Ishikawa (cell line): ENCODE data around the gene FGGY.

Source experiments
- CEBPB ChIP-seq: IDR thresholded peaks from 2 replicates; pipeline ENCODE4 v1.6.1; 2012
- CREB1 ChIP-seq: IDR thresholded peaks from 2 replicates; pipeline ENCODE4 v1.6.1; 2012; ENCODE audit warnings: low read depth
- EGR1 ChIP-seq: IDR thresholded peaks from 2 replicates; pipeline ENCODE4 v1.6.1; 2012
- EP300 ChIP-seq: IDR thresholded peaks from 2 replicates; pipeline ENCODE4 v1.6.1; 2012; ENCODE audit warnings: borderline replicate concordance
- FOXM1 ChIP-seq: IDR thresholded peaks from 2 replicates; pipeline ENCODE4 v1.6.1; 2012; ENCODE audit warnings: low read depth, borderline replicate concordance
- NFIC ChIP-seq: IDR thresholded peaks from 2 replicates; pipeline ENCODE4 v1.6.1; 2012
- RAD21 ChIP-seq: IDR thresholded peaks from 2 replicates; pipeline ENCODE4 v1.6.1; 2012; ENCODE audit warnings: low read depth
- TAF1 ChIP-seq: IDR thresholded peaks from 2 replicates; pipeline ENCODE4 v1.6.1; 2012; ENCODE audit warnings: low read depth, mild to moderate bottlenecking
- TCF12 ChIP-seq: IDR thresholded peaks from 2 replicates; pipeline ENCODE4 v1.6.1; 2012; ENCODE audit warnings: low read depth
- TEAD4 ChIP-seq: IDR thresholded peaks from 2 replicates; pipeline ENCODE4 v1.6.1; 2012
- YY1 ChIP-seq: IDR thresholded peaks from 2 replicates; pipeline ENCODE4 v1.6.1; 2012; ENCODE audit warnings: low read depth
- ZBTB7A ChIP-seq: IDR thresholded peaks from 2 replicates; pipeline ENCODE4 v1.6.1; 2012; ENCODE audit warnings: low read depth
- TF ChIP-seq, protein P1 (sequence below): IDR thresholded peaks from 2 replicates; pipeline ENCODE4 v1.6.1; 2012
- TF ChIP-seq, protein P2 (sequence below): IDR thresholded peaks from 2 replicates; pipeline ENCODE4 v1.6.1; 2012; ENCODE audit warnings: low read depth, mild to moderate bottlenecking
- TF ChIP-seq, protein P3 (sequence below): IDR thresholded peaks from 2 replicates; pipeline ENCODE4 v1.6.1; 2012

The FGGY gene

DNA sequence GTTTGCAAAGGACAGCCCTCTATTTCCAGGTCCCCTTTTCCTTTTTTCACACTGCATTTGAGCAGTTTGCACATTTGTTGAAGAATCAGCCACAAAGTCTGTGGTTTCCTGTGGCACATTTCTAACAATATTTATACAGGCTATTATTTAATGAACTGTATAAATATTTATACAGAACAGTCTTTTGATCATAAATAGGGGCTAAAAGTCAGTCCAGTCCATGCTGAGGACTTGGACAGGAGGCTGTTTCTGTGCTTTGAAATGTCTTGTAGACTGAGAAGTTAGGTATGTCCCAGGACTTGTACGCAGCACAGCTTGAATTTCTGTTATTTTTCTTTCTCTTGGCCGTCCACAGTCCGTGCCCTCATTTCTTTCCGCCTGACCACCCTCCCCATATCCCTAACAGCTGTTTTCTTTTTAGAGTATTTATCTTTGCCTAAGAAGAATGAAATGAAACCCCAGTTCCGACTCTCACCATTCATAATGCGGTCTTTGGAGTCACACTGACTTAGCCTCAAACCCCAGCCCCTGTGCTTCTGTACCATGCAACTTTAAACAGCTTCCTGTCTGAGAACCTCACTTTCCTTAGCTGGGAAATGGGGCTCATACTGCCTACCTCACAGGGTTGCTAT lies 19.7 kb downstream of the FGGY start:
- TF ChIP-seq, protein P1, sequence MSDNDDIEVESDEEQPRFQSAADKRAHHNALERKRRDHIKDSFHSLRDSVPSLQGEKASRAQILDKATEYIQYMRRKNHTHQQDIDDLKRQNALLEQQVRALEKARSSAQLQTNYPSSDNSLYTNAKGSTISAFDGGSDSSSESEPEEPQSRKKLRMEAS: no peak
- TF ChIP-seq NFIC (no peak), CREB1 (no peak), TAF1 (no peak), EGR1 (no peak), FOXM1 (no peak), EP300 (no peak), ZBTB7A (no peak), CEBPB (no peak), RAD21 (no peak), TCF12 (no peak), YY1 (no peak), TEAD4 (no peak)
- TF ChIP-seq, protein P2, sequence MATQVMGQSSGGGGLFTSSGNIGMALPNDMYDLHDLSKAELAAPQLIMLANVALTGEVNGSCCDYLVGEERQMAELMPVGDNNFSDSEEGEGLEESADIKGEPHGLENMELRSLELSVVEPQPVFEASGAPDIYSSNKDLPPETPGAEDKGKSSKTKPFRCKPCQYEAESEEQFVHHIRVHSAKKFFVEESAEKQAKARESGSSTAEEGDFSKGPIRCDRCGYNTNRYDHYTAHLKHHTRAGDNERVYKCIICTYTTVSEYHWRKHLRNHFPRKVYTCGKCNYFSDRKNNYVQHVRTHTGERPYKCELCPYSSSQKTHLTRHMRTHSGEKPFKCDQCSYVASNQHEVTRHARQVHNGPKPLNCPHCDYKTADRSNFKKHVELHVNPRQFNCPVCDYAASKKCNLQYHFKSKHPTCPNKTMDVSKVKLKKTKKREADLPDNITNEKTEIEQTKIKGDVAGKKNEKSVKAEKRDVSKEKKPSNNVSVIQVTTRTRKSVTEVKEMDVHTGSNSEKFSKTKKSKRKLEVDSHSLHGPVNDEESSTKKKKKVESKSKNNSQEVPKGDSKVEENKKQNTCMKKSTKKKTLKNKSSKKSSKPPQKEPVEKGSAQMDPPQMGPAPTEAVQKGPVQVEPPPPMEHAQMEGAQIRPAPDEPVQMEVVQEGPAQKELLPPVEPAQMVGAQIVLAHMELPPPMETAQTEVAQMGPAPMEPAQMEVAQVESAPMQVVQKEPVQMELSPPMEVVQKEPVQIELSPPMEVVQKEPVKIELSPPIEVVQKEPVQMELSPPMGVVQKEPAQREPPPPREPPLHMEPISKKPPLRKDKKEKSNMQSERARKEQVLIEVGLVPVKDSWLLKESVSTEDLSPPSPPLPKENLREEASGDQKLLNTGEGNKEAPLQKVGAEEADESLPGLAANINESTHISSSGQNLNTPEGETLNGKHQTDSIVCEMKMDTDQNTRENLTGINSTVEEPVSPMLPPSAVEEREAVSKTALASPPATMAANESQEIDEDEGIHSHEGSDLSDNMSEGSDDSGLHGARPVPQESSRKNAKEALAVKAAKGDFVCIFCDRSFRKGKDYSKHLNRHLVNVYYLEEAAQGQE: no peak
- TF ChIP-seq, protein P3, sequence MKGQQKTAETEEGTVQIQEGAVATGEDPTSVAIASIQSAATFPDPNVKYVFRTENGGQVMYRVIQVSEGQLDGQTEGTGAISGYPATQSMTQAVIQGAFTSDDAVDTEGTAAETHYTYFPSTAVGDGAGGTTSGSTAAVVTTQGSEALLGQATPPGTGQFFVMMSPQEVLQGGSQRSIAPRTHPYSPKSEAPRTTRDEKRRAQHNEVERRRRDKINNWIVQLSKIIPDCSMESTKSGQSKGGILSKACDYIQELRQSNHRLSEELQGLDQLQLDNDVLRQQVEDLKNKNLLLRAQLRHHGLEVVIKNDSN: no peak

DNA sequence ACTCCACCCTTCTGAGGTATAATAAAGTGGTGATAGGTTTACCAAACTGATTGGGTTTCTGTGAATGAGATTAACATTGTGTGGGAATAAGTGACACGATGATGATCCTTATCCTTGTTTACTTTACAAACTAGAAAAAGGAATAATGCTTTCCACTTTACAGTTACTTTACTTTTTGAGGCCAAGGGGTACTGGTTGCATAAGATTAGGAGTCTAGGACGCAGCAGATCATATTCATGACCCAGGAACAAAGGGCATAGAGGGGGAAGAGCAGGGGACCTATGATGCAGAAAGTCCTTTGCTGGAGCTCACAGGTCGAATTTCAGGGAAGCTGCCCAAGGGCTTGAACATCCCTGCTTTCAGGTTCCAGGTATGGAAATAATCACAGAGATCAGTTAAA lies 20.4 kb downstream of the FGGY start:
- TF ChIP-seq TCF12: no peak
- TF ChIP-seq EP300: no peak
- TF ChIP-seq NFIC: no peak
- no peak for TF ChIP-seq EGR1
- no peak for TF ChIP-seq TEAD4
- no peak for TF ChIP-seq YY1
- TF ChIP-seq, protein P2: no peak
- TF ChIP-seq, protein P3: no peak
- TF ChIP-seq ZBTB7A: no peak
- no peak for TF ChIP-seq CREB1
- no peak for TF ChIP-seq FOXM1
- TF ChIP-seq, protein P1: no peak
- TF ChIP-seq RAD21: no peak
- no peak for TF ChIP-seq CEBPB
- TF ChIP-seq TAF1: no peak

DNA sequence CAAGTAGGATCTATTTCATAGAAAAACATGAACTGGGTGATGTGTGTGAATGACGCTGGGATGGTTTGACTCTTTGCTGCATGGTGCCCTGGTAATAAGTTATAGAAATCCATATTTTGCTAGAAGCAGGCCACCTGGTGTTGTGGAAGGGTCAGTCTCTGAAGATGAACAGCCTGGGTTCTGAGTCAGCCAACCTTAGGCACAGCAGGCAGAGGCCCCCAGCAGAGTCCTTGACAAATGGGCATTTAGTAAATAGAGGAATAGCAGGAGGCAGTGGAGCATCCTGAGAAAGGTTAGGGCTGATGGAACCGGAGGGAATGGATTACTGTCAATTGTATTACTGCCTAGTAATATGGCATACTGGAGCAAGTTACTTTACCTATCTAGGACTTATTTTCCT lies 20.9 kb downstream of the FGGY start:
- TF ChIP-seq FOXM1 (no peak), TAF1 (no peak)
- TF ChIP-seq, protein P1: no peak

DNA sequence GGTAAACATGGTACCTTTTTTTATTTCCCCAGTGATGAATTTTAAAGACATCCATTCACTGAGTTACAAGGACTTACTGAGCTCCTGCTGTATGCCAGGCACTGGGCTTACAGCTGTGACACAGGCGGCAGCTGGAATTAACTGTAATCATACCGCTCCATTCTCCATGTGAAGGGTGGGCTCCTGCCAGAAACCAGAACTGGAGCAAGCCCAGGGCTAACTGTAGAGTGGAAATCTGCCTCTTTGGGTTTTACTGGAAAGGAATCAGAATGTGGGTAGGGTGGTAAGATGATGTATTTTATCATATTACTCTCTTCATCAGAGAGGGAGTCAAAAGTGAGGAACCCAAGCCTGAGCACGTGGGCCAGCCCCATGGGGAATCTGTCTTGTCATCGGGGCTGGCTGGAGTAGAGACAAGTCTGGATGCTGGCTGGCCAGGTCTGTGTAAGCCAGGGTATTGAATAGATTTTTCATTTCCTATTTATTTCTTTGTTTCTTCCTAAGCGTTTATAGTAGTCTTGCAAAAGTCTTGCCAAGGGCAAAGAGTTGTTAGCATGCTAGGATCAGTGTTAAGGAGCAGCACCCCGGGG lies 21.5 kb downstream of the FGGY start:
- TF ChIP-seq CEBPB (no peak), TAF1 (no peak), TCF12 (no peak), EP300 (no peak), ZBTB7A (no peak), NFIC (no peak), TEAD4 (no peak), YY1 (no peak), FOXM1 (no peak), EGR1 (no peak), RAD21 (no peak), CREB1 (no peak)
- TF ChIP-seq, protein P2: no peak
- TF ChIP-seq, protein P1: no peak
- TF ChIP-seq, protein P3: no peak
